ENCODE measurements around the gene SUDS3. TPM values are rescaled to one million over a fixed set of nuclear protein-coding genes. Genes with fewer than 3 reads are reported as not detected.
A peak's percentile ranks its signal among the peaks of the same experiment; 100 is the strongest.

The SUDS3 gene
- total RNA-seq, 2 donors from 2014 or later: 46.2 to 48.2 TPM

GRCh38 chr12:118375348-118375747, 1.0 kb upstream of the SUDS3 start:
- no peak for DNase-seq (ENCODE audit: low spot score)
- Histone ChIP-seq H3K36me3 (peaks cover 3% of the 10 kb centered on the region), H3K4me3 (peak overlapping the region; percentile 85), H3K4me1 (ENCODE audit: control insufficient read depth in 1 of 2, low read depth in 2 of 2) (peaks cover 18 to 44% of the 10 kb centered on the region in 2 donors), H3K9me3 (no peaks in the 10 kb centered on the region), H3K27ac (peak overlapping the region; percentile 88 to 92), H3K27me3 (replicated peaks; ENCODE audit: insufficient read depth) (no peaks in the 10 kb centered on the region)
- no peak for TF ChIP-seq CTCF (IDR thresholded peaks at IDR 0.05)
- no peak for ATAC-seq (ENCODE audit: insufficient number of reproducible peaks, low FRiP score, low read depth)

- Histone ChIP-seq H3K4me1 (ENCODE audit: control insufficient read depth in 1 of 2, low read depth in 2 of 2) (peaks cover 18 to 35% of the 10 kb centered on the region in 2 donors), H3K36me3 (peaks cover 17% of the 10 kb centered on the region), H3K9me3 (no peaks in the 10 kb centered on the region), H3K27me3 (replicated peaks; ENCODE audit: insufficient read depth) (no peaks in the 10 kb centered on the region), H3K4me3 (peak overlapping the region; percentile 85), H3K27ac (peak overlapping the region; percentile 88 to 92)
- TF ChIP-seq CTCF (IDR thresholded peaks at IDR 0.05): no peak
- ATAC-seq (ENCODE audit: insufficient number of reproducible peaks, low FRiP score, low read depth) (no peak), DNase-seq (ENCODE audit: low spot score) (no peak)
These were observed 897 bp downstream of the SUDS3 start for GRCh38 chr12:118377021-118377883.

- H3K27ac ChIP-seq: peak overlapping the region in 1 of 2 donors; percentile 92
- H3K36me3 ChIP-seq: peaks cover 17% of the 10 kb centered on the region
- ATAC-seq (ENCODE audit: insufficient number of reproducible peaks, low FRiP score, low read depth): no peak
- peak overlapping the region; percentile 85 for H3K4me3 ChIP-seq
- H3K4me1 ChIP-seq (ENCODE audit: control insufficient read depth in 1 of 2, low read depth in 2 of 2): peaks cover 18 to 35% of the 10 kb centered on the region in 2 donors
- H3K27me3 ChIP-seq (replicated peaks; ENCODE audit: insufficient read depth): no peaks in the 10 kb centered on the region
- TF ChIP-seq CTCF (IDR thresholded peaks at IDR 0.05): peak; percentile 99
- no peak for DNase-seq (ENCODE audit: low spot score)
- H3K9me3 ChIP-seq: no peaks in the 10 kb centered on the region
These were observed 1.6 kb downstream of the SUDS3 start for GRCh38 chr12:118377884-118378470.

- ATAC-seq (ENCODE audit: insufficient number of reproducible peaks, low FRiP score, low read depth): no peak
These were observed 15.1 kb downstream of the SUDS3 start for GRCh38 chr12:118391424-118391823.

More at GRCh38 chr12:118391424-118391823, 15.1 kb downstream of the SUDS3 start:
- no peak for DNase-seq (ENCODE audit: low spot score)
- H3K27ac ChIP-seq: no peak overlapping the region
- H3K36me3 ChIP-seq: peaks cover 75% of the 10 kb centered on the region
- no peak overlapping the region for H3K4me3 ChIP-seq
- H3K4me1 ChIP-seq (ENCODE audit: control insufficient read depth in 1 of 2, low read depth in 2 of 2): no peaks in the 10 kb centered on the region
- H3K9me3 ChIP-seq: no peaks in the 10 kb centered on the region
- no peak for TF ChIP-seq CTCF (IDR thresholded peaks at IDR 0.05)
- no peaks in the 10 kb centered on the region for H3K27me3 ChIP-seq (replicated peaks; ENCODE audit: insufficient read depth)
